Stimulated activated CD4-positive, alpha-beta T cell treated with anti-CD3 and anti-CD28 coated beads, Interleukin-12 subunit alpha, Interleukin-12 subunit beta, amount 100 ng/mL, for 4 hours (primary cell): ENCODE data around the gene LOC128125822.
"Not testable (repeated sequence)": the region's sequence is repeated elsewhere in the genome, so short reads cannot be mapped to it uniquely, and the experiment has no call there.

Experiments
- DNase-seq: peaks from one replicate; pipeline ENCODE4 v3.0.0-alpha.2; 2020

Gene LOC128125822

DNA sequence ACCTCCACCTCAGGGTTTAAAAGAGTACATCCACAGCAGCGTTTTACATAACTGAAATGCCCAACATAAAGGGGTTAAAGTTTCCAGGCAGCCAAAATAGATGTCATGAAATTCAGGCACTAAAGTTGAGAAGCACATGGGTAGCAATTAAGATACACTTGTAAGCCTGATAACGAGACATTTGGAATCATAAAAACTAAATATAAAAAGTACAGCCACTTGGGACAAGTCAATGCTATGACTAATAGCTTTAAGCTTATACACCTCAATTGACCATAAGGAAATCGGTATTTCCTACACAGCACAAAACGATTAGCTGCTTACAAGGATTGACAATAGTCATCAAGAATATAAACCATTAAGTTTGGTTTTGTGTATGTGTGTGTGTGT, 11.8 kb downstream of the LOC128125822 start:
- DNase-seq = no peak

GRCh38 chr6:63584566-63584965, 12.3 kb downstream of the LOC128125822 start:
- no peak for DNase-seq

GRCh38 chr6:63585652-63586051, 13.4 kb downstream of the LOC128125822 start:
- DNase-seq = not testable (repeated sequence)

DNA sequence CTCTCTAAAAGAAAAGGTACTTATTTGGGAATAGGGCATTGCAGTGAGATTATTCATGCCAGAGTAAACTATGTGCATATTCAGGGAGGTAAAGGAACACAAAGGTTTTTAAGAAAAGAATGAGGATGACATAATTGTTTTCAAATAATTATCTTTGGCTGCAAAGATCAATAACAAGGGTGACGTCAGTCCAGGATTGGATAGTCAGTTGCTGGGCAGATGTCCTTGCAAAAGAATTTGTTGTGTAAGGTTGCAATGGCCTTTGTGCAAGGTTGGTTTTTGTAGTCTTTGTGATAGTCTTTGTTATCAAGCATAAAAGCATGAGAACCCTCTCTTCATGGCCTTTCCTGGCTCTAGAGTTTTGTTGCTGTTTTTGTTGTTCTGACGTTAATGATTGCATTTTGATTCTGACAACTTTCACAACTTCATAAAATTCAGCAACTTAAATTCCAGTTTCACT, 17.7 kb downstream of the LOC128125822 start:
- DNase-seq = no peak

DNA sequence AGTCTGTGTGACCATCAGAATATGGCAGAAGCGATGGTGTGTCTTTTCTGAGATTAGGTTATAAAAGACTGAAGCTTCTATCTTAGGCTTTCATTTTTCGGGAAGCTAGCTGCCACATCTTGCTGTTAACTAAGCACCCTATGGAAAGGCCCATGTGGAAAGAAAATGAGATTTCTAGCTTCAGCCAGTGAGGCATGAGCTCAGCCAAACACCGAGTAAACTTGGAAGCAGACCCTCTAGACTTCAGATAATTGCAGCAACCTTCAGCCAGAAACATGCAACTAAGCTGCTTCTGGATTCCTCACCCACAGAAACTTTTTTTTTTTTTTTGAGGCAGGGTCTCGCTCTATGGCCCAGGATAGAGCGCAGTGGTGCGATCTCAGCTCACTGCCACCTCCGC, 20.6 kb downstream of the LOC128125822 start:
- no peak for DNase-seq

DNA sequence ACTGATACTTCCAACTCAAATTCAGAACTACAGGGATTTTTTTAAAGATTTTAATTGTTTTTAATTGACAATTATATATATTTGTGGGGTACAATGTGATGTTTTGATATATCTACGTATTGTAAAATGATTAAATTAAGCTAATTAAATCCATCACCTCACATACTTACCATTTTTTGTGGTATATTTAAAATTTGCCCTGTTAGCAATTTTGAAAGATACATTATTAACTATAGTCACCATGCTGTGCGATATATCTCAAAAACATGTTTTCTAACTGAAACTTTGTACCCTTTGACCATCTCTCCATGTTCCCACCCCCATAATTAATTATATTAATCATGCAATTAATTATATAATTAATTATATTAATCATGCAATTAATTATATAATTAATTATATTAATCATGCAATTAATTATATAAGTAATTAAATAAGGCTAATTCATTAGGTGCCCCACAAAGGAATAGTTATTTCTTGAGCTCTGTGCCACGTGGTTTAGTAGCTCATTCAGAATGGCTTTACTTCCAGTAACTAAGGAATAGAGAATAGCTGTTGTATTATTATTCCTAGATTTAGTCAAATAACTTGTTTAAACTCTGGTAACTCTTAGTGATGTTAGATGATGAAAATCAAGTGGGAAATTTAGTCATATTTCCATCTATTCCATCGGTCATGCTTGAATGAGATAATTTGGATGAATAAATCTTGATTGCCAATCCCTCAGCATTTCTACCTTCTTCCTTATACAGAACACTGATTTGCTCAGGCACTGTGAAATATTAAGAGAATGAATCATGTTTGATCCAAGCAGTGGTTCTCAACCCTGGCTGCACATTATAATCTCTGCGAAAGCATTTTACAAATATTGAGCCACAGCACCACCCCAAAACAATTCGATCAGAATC, 25.1 kb downstream of the LOC128125822 start:
- no peak for DNase-seq

GRCh38 chr6:63598049-63599036, 26.1 kb downstream of the LOC128125822 start:
- DNase-seq = peak; percentile 59

- DNase-seq = no peak
These were observed 27.0 kb downstream of the LOC128125822 start for GRCh38 chr6:63599243-63599642.

GRCh38 chr6:63600136-63600535, 27.9 kb downstream of the LOC128125822 start:
- DNase-seq = no peak

- DNase-seq = no peak
These were observed 37.0 kb downstream of the LOC128125822 start for GRCh38 chr6:63609231-63609630.

- DNase-seq = no peak
These were observed 38.7 kb downstream of the LOC128125822 start for GRCh38 chr6:63610944-63611343.

GRCh38 chr6:63611560-63611959, 39.3 kb downstream of the LOC128125822 start:
- DNase-seq = no peak

DNA sequence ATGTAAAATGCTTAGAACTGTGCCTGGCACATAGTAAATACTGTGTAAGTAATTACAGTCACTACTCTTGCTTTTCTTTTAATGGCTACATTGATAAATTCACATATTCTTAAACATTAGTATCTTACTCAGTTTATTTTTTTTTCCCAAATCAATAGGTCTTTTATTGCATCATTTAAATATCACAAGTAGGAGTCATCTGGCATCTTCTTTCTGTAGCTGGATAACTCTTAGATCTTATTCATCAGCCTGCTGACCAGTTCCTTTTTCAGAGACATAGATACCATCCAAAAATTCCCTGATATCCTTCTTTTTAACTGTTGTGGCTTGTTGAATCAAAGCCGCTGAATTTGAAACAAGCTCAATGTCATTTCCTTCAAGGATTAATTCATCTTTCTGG, 43.3 kb downstream of the LOC128125822 start:
- DNase-seq = no peak
